Loucy (cell line): Measurements from ENCODE around the gene DZIP1.

Experiments
- H2AFZ ChIP-seq: fragments of 200-600 bp; sonication (generic); 2 replicates; pipeline ENCODE4 v1.6.0; 2016; ENCODE audit warnings: antibody characterized with exemption, mild to moderate bottlenecking, low read length, moderate library complexity
- H3F3A ChIP-seq: fragments of 200-600 bp; 2 replicates; pipeline ENCODE4 v1.6.0; 2016; ENCODE audit warnings: antibody characterized with exemption, low read depth, mild to moderate bottlenecking
- H3K27me3 ChIP-seq: fragments of 200-600 bp; sonication (generic); 2 replicates; pipeline ENCODE4 v1.6.1; 2014; ENCODE audit warnings: low read length, mild to moderate bottlenecking; ENCODE audit not compliant: insufficient read depth, poor library complexity, severe bottlenecking
- H3K36me3 ChIP-seq: fragments of 200-600 bp; sonication (generic); 2 replicates; pipeline ENCODE4 v1.6.1; 2016; ENCODE audit warnings: low read length; ENCODE audit not compliant: insufficient read depth
- H3K4me1 ChIP-seq: fragments of 200-600 bp; sonication (generic); 2 replicates; pipeline ENCODE4 v1.5.1; 2014; ENCODE audit warnings: low read length, mild to moderate bottlenecking; ENCODE audit not compliant: insufficient read depth, poor library complexity, severe bottlenecking
- H3K4me2 ChIP-seq: fragments of 200-600 bp; sonication (generic); 2 replicates; pipeline ENCODE4 v1.6.0; 2014; ENCODE audit warnings: antibody characterized with exemption, low read length, low read depth, mild to moderate bottlenecking; ENCODE audit not compliant: poor library complexity, severe bottlenecking
- H3K4me3 ChIP-seq: fragments of 200-600 bp; sonication (generic); 2 replicates; pipeline ENCODE4 v1.5.1; 2014; ENCODE audit warnings: low read length, mild to moderate bottlenecking, mixed read lengths; ENCODE audit not compliant: poor library complexity, severe bottlenecking
- H3K79me2 ChIP-seq: fragments of 200-600 bp; sonication (generic); 2 replicates; pipeline ENCODE4 v1.6.1; 2014; ENCODE audit warnings: low read length; ENCODE audit not compliant: insufficient read depth
- H3K9ac ChIP-seq: fragments of 200-600 bp; sonication (generic); 2 replicates; pipeline ENCODE4 v1.6.0; 2014; ENCODE audit warnings: mild to moderate bottlenecking, low read depth, low read length, moderate library complexity; ENCODE audit not compliant: poor library complexity, severe bottlenecking
- H3K9me2 ChIP-seq: fragments of 200-600 bp; sonication (generic); replicated peaks from 2 replicates; pipeline ENCODE4 v1.6.1; 2016; ENCODE audit warnings: low read depth, low read length, mixed read lengths
- H3K9me3 ChIP-seq: fragments of 200-600 bp; sonication (generic); 2 replicates; pipeline ENCODE4 v1.6.1; 2014; ENCODE audit warnings: mild to moderate bottlenecking, antibody characterized with exemption, low read length, low read depth; ENCODE audit not compliant: insufficient read depth
- H4K20me1 ChIP-seq: fragments of 200-600 bp; sonication (generic); 2 replicates; pipeline ENCODE4 v1.6.0; 2014; ENCODE audit warnings: antibody characterized with exemption, low read length, mild to moderate bottlenecking; ENCODE audit not compliant: insufficient read depth, poor library complexity, severe bottlenecking
- EZH2phosphoT487 ChIP-seq: fragments of 200-600 bp; IDR thresholded peaks from 2 replicates; pipeline ENCODE4 v1.6.1; 2018; ENCODE audit warnings: antibody characterized with exemption, mild to moderate bottlenecking, moderate library complexity, borderline replicate concordance
- TF ChIP-seq, protein P1 (sequence below): fragments of 200-600 bp; sonication (generic); conservative IDR thresholded peaks from 2 replicates; pipeline ENCODE4 v1.5.1; 2014; ENCODE audit warnings: mild to moderate bottlenecking, antibody characterized with exemption, low read length

DZIP1 gene

DNA sequence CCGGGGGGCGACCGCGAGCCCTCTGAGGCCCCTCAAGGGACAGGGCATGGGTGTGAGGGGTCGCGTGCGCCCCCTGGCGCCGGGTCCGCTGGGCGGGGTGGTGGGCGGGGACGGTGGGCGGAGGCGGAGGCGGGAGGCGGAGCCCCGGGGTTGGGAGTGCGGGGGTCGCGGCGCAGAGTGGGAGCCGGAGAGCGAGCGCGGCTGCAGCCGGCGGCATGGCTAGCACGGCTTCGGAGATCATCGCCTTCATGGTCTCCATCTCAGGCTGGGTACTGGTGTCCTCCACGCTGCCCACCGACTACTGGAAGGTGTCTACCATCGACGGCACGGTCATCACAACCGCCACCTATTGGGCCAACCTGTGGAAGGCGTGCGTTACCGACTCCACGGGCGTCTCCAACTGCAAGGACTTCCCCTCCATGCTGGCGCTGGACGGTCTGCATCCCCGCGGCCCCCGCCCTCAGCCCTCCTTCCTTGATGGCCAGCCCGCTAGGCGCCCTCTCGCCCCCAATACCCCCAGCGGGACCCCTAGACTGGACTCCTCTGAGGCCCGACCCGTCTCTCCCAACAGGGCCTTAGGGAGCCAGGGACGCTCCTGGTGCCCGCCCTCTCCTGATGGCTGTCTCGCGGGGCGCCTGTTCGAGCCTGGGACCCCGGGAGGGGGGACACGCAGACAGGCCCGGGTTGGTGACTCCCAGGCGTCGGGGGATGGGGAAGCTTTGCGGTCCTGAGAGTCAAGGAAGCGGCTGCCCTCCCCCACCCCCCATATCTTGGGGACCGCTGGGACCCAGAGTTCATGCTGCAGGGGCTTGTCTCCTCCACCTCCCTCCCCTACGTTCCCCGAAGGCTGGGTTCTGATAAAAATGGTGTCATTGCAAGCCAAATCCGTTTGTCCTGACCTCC lies 91.7 kb downstream of the DZIP1 start, which contains the start of gene CLDN10:
Gene CLDN10, plus strand, starts transcription at position 182 of the 903 bp plus-strand sequence. Its CDS starts 34 bp downstream, at position 216.
- H3K9me2 ChIP-seq = no peaks in the 10 kb centered on the region
- H3K9ac ChIP-seq = no peak within 1 kb of the TSS
- H3F3A ChIP-seq = no peaks in the 10 kb centered on the region
- H3K36me3 ChIP-seq = no peaks in the 10 kb centered on the region
- no peak within 1 kb of the TSS for H3K4me2 ChIP-seq
- H3K27me3 ChIP-seq = no peaks in the 10 kb centered on the region
- H3K4me3 ChIP-seq = no peak within 1 kb of the TSS
- H3K4me1 ChIP-seq = no peaks in the 10 kb centered on the region
- no peaks in the 10 kb centered on the region for H4K20me1 ChIP-seq
- no peaks in the 10 kb centered on the region for H3K79me2 ChIP-seq
- no peaks in the 10 kb centered on the region for H3K9me3 ChIP-seq
- H2AFZ ChIP-seq = no peak within 1 kb of the TSS
- TF ChIP-seq, protein P1, sequence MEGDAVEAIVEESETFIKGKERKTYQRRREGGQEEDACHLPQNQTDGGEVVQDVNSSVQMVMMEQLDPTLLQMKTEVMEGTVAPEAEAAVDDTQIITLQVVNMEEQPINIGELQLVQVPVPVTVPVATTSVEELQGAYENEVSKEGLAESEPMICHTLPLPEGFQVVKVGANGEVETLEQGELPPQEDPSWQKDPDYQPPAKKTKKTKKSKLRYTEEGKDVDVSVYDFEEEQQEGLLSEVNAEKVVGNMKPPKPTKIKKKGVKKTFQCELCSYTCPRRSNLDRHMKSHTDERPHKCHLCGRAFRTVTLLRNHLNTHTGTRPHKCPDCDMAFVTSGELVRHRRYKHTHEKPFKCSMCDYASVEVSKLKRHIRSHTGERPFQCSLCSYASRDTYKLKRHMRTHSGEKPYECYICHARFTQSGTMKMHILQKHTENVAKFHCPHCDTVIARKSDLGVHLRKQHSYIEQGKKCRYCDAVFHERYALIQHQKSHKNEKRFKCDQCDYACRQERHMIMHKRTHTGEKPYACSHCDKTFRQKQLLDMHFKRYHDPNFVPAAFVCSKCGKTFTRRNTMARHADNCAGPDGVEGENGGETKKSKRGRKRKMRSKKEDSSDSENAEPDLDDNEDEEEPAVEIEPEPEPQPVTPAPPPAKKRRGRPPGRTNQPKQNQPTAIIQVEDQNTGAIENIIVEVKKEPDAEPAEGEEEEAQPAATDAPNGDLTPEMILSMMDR = no peak
- TF ChIP-seq EZH2phosphoT487 = no peak

- no peaks in the 10 kb centered on the region for H3K4me1 ChIP-seq
- no peaks in the 10 kb centered on the region for H3K79me2 ChIP-seq
- no peak overlapping the region for H3K9ac ChIP-seq
- H3K4me2 ChIP-seq = no peak overlapping the region
- no peak overlapping the region for H3K4me3 ChIP-seq
- H2AFZ ChIP-seq = no peak overlapping the region
- no peaks in the 10 kb centered on the region for H3K9me2 ChIP-seq
- H3K9me3 ChIP-seq = no peaks in the 10 kb centered on the region
- no peaks in the 10 kb centered on the region for H4K20me1 ChIP-seq
- no peaks in the 10 kb centered on the region for H3F3A ChIP-seq
- TF ChIP-seq, protein P1 = no peak
- TF ChIP-seq EZH2phosphoT487 = no peak
- no peaks in the 10 kb centered on the region for H3K27me3 ChIP-seq
- no peaks in the 10 kb centered on the region for H3K36me3 ChIP-seq
Observed at GRCh38 chr13:95552208-95552538, 92.3 kb downstream of the DZIP1 start.

- H2AFZ ChIP-seq = no peak overlapping the region
- H3K9me3 ChIP-seq = no peaks in the 10 kb centered on the region
- no peak overlapping the region for H3K9ac ChIP-seq
- no peaks in the 10 kb centered on the region for H3K9me2 ChIP-seq
- no peaks in the 10 kb centered on the region for H3K27me3 ChIP-seq
- no peaks in the 10 kb centered on the region for H3K4me1 ChIP-seq
- H3F3A ChIP-seq = no peaks in the 10 kb centered on the region
- H3K4me3 ChIP-seq = no peak overlapping the region
- TF ChIP-seq, protein P1 = no peak
- no peak for TF ChIP-seq EZH2phosphoT487
- no peaks in the 10 kb centered on the region for H4K20me1 ChIP-seq
- H3K79me2 ChIP-seq = no peaks in the 10 kb centered on the region
- no peaks in the 10 kb centered on the region for H3K36me3 ChIP-seq
- H3K4me2 ChIP-seq = no peak overlapping the region
Observed at GRCh38 chr13:95547531-95548167, 96.9 kb downstream of the DZIP1 start.
